ENCODE measurements around the gene KRT9.

Gene KRT9

DNA sequence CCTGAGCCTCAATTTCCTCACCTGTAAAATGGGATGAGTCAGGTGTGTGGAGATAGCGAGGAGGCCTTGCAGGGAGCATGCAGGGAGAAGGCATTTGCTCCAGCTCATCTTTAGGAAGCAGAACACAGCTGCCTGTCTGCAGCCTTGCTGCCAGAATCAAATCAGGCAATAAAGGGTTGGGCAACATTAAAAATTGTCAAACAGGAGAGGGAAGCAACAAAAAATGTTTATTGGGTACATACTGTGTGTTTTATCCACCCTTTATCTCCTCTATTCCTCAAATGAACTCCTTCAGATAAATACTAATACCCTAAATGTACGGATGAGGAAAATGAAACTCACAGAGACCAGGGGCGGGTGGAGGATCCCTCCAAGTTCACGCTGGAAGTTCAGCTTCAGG, 28.5 kb upstream of the KRT9 start:
- H3K27me3 ChIP-seq (ENCODE audit: insufficient read depth, low read length, poor library complexity, severe bottlenecking), result no peaks in the 10 kb centered on the region
- H3K9ac ChIP-seq (ENCODE audit: low read depth, low read length, poor library complexity, severe bottlenecking), result no peak overlapping the region
- no peak overlapping the region for H2AFZ ChIP-seq (ENCODE audit: low read length)
- H3K4me2 ChIP-seq (ENCODE audit: low read depth, low read length, poor library complexity, severe bottlenecking), result no peak overlapping the region
- H3K9me3 ChIP-seq (ENCODE audit: insufficient read depth, low read depth, low read length), result no peaks in the 10 kb centered on the region
- no peaks in the 10 kb centered on the region for H3K36me3 ChIP-seq (ENCODE audit: insufficient read depth, low read length)
- H4K20me1 ChIP-seq (ENCODE audit: insufficient read depth, low read length, poor library complexity, severe bottlenecking), result no peaks in the 10 kb centered on the region
- H3K9me2 ChIP-seq (replicated peaks; ENCODE audit: low read depth, low read length), result no peaks in the 10 kb centered on the region
- no peak overlapping the region for H3K4me3 ChIP-seq (ENCODE audit: low read length, poor library complexity, severe bottlenecking)
- no peaks in the 10 kb centered on the region for H3K79me2 ChIP-seq (ENCODE audit: insufficient read depth, low read length)
- TF ChIP-seq, protein P1, sequence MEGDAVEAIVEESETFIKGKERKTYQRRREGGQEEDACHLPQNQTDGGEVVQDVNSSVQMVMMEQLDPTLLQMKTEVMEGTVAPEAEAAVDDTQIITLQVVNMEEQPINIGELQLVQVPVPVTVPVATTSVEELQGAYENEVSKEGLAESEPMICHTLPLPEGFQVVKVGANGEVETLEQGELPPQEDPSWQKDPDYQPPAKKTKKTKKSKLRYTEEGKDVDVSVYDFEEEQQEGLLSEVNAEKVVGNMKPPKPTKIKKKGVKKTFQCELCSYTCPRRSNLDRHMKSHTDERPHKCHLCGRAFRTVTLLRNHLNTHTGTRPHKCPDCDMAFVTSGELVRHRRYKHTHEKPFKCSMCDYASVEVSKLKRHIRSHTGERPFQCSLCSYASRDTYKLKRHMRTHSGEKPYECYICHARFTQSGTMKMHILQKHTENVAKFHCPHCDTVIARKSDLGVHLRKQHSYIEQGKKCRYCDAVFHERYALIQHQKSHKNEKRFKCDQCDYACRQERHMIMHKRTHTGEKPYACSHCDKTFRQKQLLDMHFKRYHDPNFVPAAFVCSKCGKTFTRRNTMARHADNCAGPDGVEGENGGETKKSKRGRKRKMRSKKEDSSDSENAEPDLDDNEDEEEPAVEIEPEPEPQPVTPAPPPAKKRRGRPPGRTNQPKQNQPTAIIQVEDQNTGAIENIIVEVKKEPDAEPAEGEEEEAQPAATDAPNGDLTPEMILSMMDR (conservative IDR thresholded peaks at IDR 0.05; ENCODE audit: low read length), result no peak
- TF ChIP-seq EZH2phosphoT487 (IDR thresholded peaks at IDR 0.05; ENCODE audit: borderline replicate concordance), result no peak
- H3K4me1 ChIP-seq (ENCODE audit: insufficient read depth, low read length, poor library complexity, severe bottlenecking), result no peaks in the 10 kb centered on the region
- no peaks in the 10 kb centered on the region for H3F3A ChIP-seq (ENCODE audit: low read depth)

DNA sequence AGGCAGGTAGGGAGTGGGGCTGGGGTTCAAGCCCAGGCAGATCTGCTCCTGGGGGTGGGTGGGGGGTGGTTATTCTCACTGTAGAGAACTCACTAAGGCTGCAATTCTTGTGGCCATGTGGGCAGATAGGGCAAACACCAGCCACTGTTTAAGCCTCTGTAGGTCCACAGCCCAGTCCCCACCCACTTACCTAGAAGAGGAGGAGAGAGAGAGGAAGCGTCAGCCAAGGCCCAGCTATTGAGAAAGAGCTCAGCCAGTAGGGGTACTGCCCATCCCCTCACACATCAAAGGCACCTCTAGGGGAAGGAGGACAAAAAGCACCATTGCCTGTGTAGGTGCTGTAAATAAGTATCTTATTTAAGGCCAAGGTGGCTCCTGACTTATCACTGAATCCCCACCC, 27.8 kb upstream of the KRT9 start:
- no peak overlapping the region for H3K9ac ChIP-seq (ENCODE audit: low read depth, low read length, poor library complexity, severe bottlenecking)
- H3K27me3 ChIP-seq (ENCODE audit: insufficient read depth, low read length, poor library complexity, severe bottlenecking), result no peaks in the 10 kb centered on the region
- H3K36me3 ChIP-seq (ENCODE audit: insufficient read depth, low read length), result no peaks in the 10 kb centered on the region
- H4K20me1 ChIP-seq (ENCODE audit: insufficient read depth, low read length, poor library complexity, severe bottlenecking), result no peaks in the 10 kb centered on the region
- H3K79me2 ChIP-seq (ENCODE audit: insufficient read depth, low read length), result no peaks in the 10 kb centered on the region
- no peaks in the 10 kb centered on the region for H3K4me1 ChIP-seq (ENCODE audit: insufficient read depth, low read length, poor library complexity, severe bottlenecking)
- H3K4me2 ChIP-seq (ENCODE audit: low read depth, low read length, poor library complexity, severe bottlenecking), result no peak overlapping the region
- no peaks in the 10 kb centered on the region for H3K9me3 ChIP-seq (ENCODE audit: insufficient read depth, low read depth, low read length)
- H3K9me2 ChIP-seq (replicated peaks; ENCODE audit: low read depth, low read length), result no peaks in the 10 kb centered on the region
- TF ChIP-seq, protein P1 (conservative IDR thresholded peaks at IDR 0.05; ENCODE audit: low read length), result no peak
- TF ChIP-seq EZH2phosphoT487 (IDR thresholded peaks at IDR 0.05; ENCODE audit: borderline replicate concordance), result no peak
- H2AFZ ChIP-seq (ENCODE audit: low read length), result no peak overlapping the region
- H3F3A ChIP-seq (ENCODE audit: low read depth), result no peaks in the 10 kb centered on the region
- H3K4me3 ChIP-seq (ENCODE audit: low read length, poor library complexity, severe bottlenecking), result no peak overlapping the region

DNA sequence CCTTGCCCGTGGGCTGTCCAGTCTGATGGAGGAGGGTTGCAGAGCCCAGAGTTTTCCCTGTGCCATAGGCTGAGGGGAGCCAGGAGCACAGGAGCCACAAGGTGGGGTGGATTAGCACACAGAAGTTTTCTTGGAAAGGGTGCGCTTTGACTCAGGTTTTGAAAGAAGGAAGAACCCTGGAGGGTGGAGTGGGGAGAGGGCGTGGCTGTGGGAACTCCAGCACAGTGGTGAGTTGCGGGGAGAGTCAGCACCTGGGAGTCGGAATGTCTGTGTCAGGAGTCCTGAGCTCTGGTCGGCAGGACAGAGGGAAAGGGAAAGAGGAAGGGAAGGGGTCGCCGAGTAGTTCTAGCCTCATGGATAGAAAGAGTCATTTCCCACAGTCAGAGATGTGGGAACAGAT, 23.7 kb upstream of the KRT9 start:
- Histone ChIP-seq H3K79me2 (ENCODE audit: insufficient read depth, low read length) (no peaks in the 10 kb centered on the region), H3K4me3 (ENCODE audit: low read length, poor library complexity, severe bottlenecking) (no peak overlapping the region), H3F3A (ENCODE audit: low read depth) (no peaks in the 10 kb centered on the region), H2AFZ (ENCODE audit: low read length) (no peak overlapping the region), H3K36me3 (ENCODE audit: insufficient read depth, low read length) (no peaks in the 10 kb centered on the region), H3K27me3 (ENCODE audit: insufficient read depth, low read length, poor library complexity, severe bottlenecking) (no peaks in the 10 kb centered on the region), H3K9me3 (ENCODE audit: insufficient read depth, low read depth, low read length) (no peaks in the 10 kb centered on the region), H3K4me1 (ENCODE audit: insufficient read depth, low read length, poor library complexity, severe bottlenecking) (no peaks in the 10 kb centered on the region), H4K20me1 (ENCODE audit: insufficient read depth, low read length, poor library complexity, severe bottlenecking) (no peaks in the 10 kb centered on the region), H3K9ac (ENCODE audit: low read depth, low read length, poor library complexity, severe bottlenecking) (no peak overlapping the region), H3K9me2 (replicated peaks; ENCODE audit: low read depth, low read length) (no peaks in the 10 kb centered on the region), H3K4me2 (ENCODE audit: low read depth, low read length, poor library complexity, severe bottlenecking) (no peak overlapping the region)
- TF ChIP-seq EZH2phosphoT487 (IDR thresholded peaks at IDR 0.05; ENCODE audit: borderline replicate concordance), result no peak
- TF ChIP-seq, protein P1 (conservative IDR thresholded peaks at IDR 0.05; ENCODE audit: low read length), result no peak
